ENCODE measurements around the gene SLC44A4.

Gene SLC44A4

DNA sequence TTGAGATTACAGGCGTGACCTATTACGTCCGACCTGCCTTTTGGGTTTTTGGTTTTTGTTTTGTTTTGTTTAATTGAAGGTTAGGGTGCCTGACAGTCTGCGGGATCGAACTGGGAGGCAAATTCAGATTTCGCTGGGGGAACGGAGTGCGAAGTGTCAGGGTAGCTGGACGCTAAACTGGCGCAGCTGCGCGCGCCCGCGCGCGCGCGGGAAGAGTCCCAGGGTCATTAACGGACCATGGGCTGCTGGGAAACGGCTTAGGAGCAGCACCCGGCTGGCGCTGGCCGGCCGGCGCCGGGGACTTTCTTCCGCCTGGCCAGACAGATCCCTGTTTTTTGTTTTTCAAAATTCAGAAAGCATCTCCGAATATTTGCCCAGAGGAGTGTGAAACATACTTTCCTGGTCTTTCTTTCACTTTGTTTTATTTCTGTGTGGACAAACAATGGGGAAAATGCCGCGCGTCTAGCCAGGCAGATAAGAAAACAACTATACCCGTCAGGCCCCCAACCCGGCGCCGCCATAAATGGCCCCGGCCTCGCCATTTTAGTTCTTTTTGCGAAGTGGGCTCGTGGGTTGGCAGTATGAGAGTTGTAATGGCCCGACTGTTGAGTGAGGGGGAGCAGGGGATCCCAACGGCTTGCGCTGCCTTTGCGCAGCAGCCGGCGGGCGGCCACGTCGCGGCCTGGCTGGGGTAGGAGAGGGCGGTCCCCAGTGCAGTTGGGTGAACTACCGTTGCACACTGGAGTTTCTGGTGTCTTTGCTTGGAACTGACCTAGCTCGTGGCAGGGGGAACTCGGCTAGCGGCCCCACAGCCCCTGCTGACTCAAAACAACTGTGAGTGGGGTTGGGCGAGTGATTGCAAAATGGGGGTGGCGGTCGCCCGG is 44.2 kb downstream of the SLC44A4 start (continued):
- TF ChIP-seq, protein P1, sequence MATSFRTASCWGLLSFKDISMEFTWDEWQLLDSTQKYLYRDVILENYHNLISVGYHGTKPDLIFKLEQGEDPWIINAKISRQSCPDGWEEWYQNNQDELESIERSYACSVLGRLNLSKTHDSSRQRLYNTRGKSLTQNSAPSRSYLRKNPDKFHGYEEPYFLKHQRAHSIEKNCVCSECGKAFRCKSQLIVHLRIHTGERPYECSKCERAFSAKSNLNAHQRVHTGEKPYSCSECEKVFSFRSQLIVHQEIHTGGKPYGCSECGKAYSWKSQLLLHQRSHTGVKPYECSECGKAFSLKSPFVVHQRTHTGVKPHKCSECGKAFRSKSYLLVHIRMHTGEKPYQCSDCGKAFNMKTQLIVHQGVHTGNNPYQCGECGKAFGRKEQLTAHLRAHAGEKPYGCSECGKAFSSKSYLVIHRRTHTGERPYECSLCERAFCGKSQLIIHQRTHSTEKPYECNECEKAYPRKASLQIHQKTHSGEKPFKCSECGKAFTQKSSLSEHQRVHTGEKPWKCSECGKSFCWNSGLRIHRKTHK (tag by site-specific recombination; IDR thresholded peaks at IDR 0.05) = no peak
- no peak for TF ChIP-seq ZNF626 (tag by site-specific recombination; IDR thresholded peaks at IDR 0.05)
- TF ChIP-seq SP7 (tag by site-specific recombination; IDR thresholded peaks at IDR 0.05) = peak; percentile 97
- 0 out of 2 replicates have a peak, but pooled peaks have one; percentile 7 for TF ChIP-seq ZNF548 (tag by site-specific recombination; IDR thresholded peaks at IDR 0.05)
- peak; percentile 98 for TF ChIP-seq IKZF3 (tag by site-specific recombination; IDR thresholded peaks at IDR 0.05)
- no peak for TF ChIP-seq ZNF529 (tag by site-specific recombination; IDR thresholded peaks at IDR 0.05; ENCODE audit: insufficient replicate concordance)
- no peak for TF ChIP-seq ZNF544 (tag by site-specific recombination; IDR thresholded peaks at IDR 0.05)
- peak; percentile 93 for TF ChIP-seq BCL11B (tag by site-specific recombination; IDR thresholded peaks at IDR 0.05; ENCODE audit: low read depth)
- TF ChIP-seq, protein P2, sequence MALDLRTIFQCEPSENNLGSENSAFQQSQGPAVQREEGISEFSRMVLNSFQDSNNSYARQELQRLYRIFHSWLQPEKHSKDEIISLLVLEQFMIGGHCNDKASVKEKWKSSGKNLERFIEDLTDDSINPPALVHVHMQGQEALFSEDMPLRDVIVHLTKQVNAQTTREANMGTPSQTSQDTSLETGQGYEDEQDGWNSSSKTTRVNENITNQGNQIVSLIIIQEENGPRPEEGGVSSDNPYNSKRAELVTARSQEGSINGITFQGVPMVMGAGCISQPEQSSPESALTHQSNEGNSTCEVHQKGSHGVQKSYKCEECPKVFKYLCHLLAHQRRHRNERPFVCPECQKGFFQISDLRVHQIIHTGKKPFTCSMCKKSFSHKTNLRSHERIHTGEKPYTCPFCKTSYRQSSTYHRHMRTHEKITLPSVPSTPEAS (tag by site-specific recombination; IDR thresholded peaks at IDR 0.05) = 0 out of 2 replicates have a peak, but pooled peaks have one; percentile 8
- peak; percentile 66; the same call in 1 of the 2 replicates for TF ChIP-seq ZNF324 (tag by site-specific recombination; IDR thresholded peaks at IDR 0.05)
- peak; percentile 36; the same call in 1 of the 2 replicates for TF ChIP-seq GLIS2 (tag by site-specific recombination; IDR thresholded peaks at IDR 0.05)
- TF ChIP-seq ZBTB21 (tag by site-specific recombination; IDR thresholded peaks at IDR 0.05) = peak; percentile 65
- 0 out of 2 replicates have a peak, but pooled peaks have one; percentile 72 for TF ChIP-seq OVOL3 (tag by site-specific recombination; IDR thresholded peaks at IDR 0.05)
- peak; percentile 88 for TF ChIP-seq ZNF629 (tag by site-specific recombination; IDR thresholded peaks at IDR 0.05)
- TF ChIP-seq ZNF146 (tag by site-specific recombination; IDR thresholded peaks at IDR 0.05) = 0 out of 2 replicates have a peak, but pooled peaks have one; percentile 11
- 0 out of 2 replicates have a peak, but pooled peaks have one; percentile 36 for TF ChIP-seq ZNF623 (tag by site-specific recombination; IDR thresholded peaks at IDR 0.05)
- TF ChIP-seq ZNF677 (tag by site-specific recombination; IDR thresholded peaks at IDR 0.05) = no peak
- TF ChIP-seq SCRT1 (tag by site-specific recombination; IDR thresholded peaks at IDR 0.05; ENCODE audit: borderline replicate concordance) = no peak
- TF ChIP-seq, protein P3, sequence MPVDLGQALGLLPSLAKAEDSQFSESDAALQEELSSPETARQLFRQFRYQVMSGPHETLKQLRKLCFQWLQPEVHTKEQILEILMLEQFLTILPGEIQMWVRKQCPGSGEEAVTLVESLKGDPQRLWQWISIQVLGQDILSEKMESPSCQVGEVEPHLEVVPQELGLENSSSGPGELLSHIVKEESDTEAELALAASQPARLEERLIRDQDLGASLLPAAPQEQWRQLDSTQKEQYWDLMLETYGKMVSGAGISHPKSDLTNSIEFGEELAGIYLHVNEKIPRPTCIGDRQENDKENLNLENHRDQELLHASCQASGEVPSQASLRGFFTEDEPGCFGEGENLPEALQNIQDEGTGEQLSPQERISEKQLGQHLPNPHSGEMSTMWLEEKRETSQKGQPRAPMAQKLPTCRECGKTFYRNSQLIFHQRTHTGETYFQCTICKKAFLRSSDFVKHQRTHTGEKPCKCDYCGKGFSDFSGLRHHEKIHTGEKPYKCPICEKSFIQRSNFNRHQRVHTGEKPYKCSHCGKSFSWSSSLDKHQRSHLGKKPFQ (tag by site-specific recombination; IDR thresholded peaks at IDR 0.05) = no peak
- 0 out of 2 replicates have a peak, but pooled peaks have one; percentile 53 for TF ChIP-seq ZNF239 (tag by site-specific recombination; IDR thresholded peaks at IDR 0.05)
- TF ChIP-seq, protein P4, sequence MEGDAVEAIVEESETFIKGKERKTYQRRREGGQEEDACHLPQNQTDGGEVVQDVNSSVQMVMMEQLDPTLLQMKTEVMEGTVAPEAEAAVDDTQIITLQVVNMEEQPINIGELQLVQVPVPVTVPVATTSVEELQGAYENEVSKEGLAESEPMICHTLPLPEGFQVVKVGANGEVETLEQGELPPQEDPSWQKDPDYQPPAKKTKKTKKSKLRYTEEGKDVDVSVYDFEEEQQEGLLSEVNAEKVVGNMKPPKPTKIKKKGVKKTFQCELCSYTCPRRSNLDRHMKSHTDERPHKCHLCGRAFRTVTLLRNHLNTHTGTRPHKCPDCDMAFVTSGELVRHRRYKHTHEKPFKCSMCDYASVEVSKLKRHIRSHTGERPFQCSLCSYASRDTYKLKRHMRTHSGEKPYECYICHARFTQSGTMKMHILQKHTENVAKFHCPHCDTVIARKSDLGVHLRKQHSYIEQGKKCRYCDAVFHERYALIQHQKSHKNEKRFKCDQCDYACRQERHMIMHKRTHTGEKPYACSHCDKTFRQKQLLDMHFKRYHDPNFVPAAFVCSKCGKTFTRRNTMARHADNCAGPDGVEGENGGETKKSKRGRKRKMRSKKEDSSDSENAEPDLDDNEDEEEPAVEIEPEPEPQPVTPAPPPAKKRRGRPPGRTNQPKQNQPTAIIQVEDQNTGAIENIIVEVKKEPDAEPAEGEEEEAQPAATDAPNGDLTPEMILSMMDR (tag by site-specific recombination; IDR thresholded peaks at IDR 0.05) = 0 out of 2 replicates have a peak, but pooled peaks have one; percentile 41
- peak; percentile 85 for TF ChIP-seq ZNF600 (tag by site-specific recombination; IDR thresholded peaks at IDR 0.05)
- no peak for TF ChIP-seq ZNF530 (tag by site-specific recombination; IDR thresholded peaks at IDR 0.05; ENCODE audit: low read depth)
- TF ChIP-seq, protein P5, sequence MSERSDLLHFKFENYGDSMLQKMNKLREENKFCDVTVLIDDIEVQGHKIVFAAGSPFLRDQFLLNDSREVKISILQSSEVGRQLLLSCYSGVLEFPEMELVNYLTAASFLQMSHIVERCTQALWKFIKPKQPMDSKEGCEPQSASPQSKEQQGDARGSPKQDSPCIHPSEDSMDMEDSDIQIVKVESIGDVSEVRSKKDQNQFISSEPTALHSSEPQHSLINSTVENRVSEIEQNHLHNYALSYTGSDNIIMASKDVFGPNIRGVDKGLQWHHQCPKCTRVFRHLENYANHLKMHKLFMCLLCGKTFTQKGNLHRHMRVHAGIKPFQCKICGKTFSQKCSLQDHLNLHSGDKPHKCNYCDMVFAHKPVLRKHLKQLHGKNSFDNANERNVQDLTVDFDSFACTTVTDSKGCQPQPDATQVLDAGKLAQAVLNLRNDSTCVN (tag by site-specific recombination; optimal IDR thresholded peaks at IDR 0.05) = peak; percentile 95
- TF ChIP-seq, protein P6, sequence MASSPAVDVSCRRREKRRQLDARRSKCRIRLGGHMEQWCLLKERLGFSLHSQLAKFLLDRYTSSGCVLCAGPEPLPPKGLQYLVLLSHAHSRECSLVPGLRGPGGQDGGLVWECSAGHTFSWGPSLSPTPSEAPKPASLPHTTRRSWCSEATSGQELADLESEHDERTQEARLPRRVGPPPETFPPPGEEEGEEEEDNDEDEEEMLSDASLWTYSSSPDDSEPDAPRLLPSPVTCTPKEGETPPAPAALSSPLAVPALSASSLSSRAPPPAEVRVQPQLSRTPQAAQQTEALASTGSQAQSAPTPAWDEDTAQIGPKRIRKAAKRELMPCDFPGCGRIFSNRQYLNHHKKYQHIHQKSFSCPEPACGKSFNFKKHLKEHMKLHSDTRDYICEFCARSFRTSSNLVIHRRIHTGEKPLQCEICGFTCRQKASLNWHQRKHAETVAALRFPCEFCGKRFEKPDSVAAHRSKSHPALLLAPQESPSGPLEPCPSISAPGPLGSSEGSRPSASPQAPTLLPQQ (tag by site-specific recombination; IDR thresholded peaks at IDR 0.05) = peak; percentile 64; the same call in 1 of the 2 replicates
- TF ChIP-seq ZNF585B (tag by site-specific recombination; IDR thresholded peaks at IDR 0.05) = no peak
- peak; percentile 90 for TF ChIP-seq ZNF76 (tag by site-specific recombination; IDR thresholded peaks at IDR 0.05; ENCODE audit: borderline replicate concordance, low read depth)
- TF ChIP-seq, protein P7, sequence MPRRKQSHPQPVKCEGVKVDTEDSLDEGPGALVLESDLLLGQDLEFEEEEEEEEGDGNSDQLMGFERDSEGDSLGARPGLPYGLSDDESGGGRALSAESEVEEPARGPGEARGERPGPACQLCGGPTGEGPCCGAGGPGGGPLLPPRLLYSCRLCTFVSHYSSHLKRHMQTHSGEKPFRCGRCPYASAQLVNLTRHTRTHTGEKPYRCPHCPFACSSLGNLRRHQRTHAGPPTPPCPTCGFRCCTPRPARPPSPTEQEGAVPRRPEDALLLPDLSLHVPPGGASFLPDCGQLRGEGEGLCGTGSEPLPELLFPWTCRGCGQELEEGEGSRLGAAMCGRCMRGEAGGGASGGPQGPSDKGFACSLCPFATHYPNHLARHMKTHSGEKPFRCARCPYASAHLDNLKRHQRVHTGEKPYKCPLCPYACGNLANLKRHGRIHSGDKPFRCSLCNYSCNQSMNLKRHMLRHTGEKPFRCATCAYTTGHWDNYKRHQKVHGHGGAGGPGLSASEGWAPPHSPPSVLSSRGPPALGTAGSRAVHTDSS (tag by site-specific recombination; IDR thresholded peaks at IDR 0.05) = 0 out of 2 replicates have a peak, but pooled peaks have one; percentile 13
- TF ChIP-seq ZNF571 (tag by site-specific recombination; IDR thresholded peaks at IDR 0.05) = no peak
